ENCODE data around the gene DYRK1A.

The DYRK1A gene

GRCh38 chr21:37356706-37357105, 9.9 kb upstream of the DYRK1A start:
- Mint-ChIP-seq H3K4me1 (no peaks in the 10 kb centered on the region), H3K27me3 (ENCODE audit: low read depth) (no peaks in the 10 kb centered on the region)
- TF ChIP-seq CTCF (IDR thresholded peaks at IDR 0.05; ENCODE audit: unreplicated experiment in 3 of 3), result no peak

GRCh38 chr21:37357691-37358090, 8.9 kb upstream of the DYRK1A start:
- H3K27me3 Mint-ChIP-seq (ENCODE audit: low read depth), result no peaks in the 10 kb centered on the region
- TF ChIP-seq CTCF (IDR thresholded peaks at IDR 0.05; ENCODE audit: unreplicated experiment in 3 of 3), result no peak
- H3K4me3 Mint-ChIP-seq, result no peak overlapping the region
- H3K4me1 Mint-ChIP-seq, result no peaks in the 10 kb centered on the region
- H3K27ac Mint-ChIP-seq, result no peak overlapping the region
- no peaks in the 10 kb centered on the region for H3K9me3 Mint-ChIP-seq
- no peaks in the 10 kb centered on the region for H3K36me3 Mint-ChIP-seq (ENCODE audit: low read depth)

More at GRCh38 chr21:37356706-37357105, 9.9 kb upstream of the DYRK1A start:
- Mint-ChIP-seq H3K36me3 (ENCODE audit: low read depth) (peaks cover under 1% of the 10 kb centered on the region), H3K27ac (no peak overlapping the region), H3K9me3 (peaks cover 1% of the 10 kb centered on the region), H3K4me3 (no peak overlapping the region)

- Mint-ChIP-seq H3K4me1 (no peaks in the 10 kb centered on the region), H3K27ac (no peak overlapping the region), H3K27me3 (ENCODE audit: low read depth) (no peaks in the 10 kb centered on the region), H3K36me3 (ENCODE audit: low read depth) (no peaks in the 10 kb centered on the region), H3K9me3 (no peaks in the 10 kb centered on the region), H3K4me3 (no peak overlapping the region)
- TF ChIP-seq CTCF (IDR thresholded peaks at IDR 0.05; ENCODE audit: unreplicated experiment in 3 of 3), result no peak
Observed at GRCh38 chr21:37358397-37358796, 8.2 kb upstream of the DYRK1A start.

GRCh38 chr21:37363936-37364335, 2.6 kb upstream of the DYRK1A start:
- no peaks in the 10 kb centered on the region for H3K36me3 Mint-ChIP-seq (ENCODE audit: low read depth)
- peaks cover 5% of the 10 kb centered on the region for H3K4me1 Mint-ChIP-seq
- H3K27ac Mint-ChIP-seq, result peak overlapping the region; percentile 68 to 100 (median 100)
- no peak for TF ChIP-seq CTCF (IDR thresholded peaks at IDR 0.05; ENCODE audit: unreplicated experiment in 3 of 3)
- no peaks in the 10 kb centered on the region for H3K9me3 Mint-ChIP-seq
- peak overlapping the region; percentile 53 to 73 (median 63) for H3K4me3 Mint-ChIP-seq
- H3K27me3 Mint-ChIP-seq (ENCODE audit: low read depth), result peaks cover 4% of the 10 kb centered on the region

GRCh38 chr21:37364722-37365121, 1.9 kb upstream of the DYRK1A start:
- Mint-ChIP-seq H3K9me3 (no peaks in the 10 kb centered on the region), H3K27me3 (ENCODE audit: low read depth) (peaks cover 4% of the 10 kb centered on the region), H3K27ac (peak overlapping the region; percentile 100), H3K4me3 (peak overlapping the region; percentile 93 to 98 (median 95)), H3K4me1 (peaks cover 13% of the 10 kb centered on the region), H3K36me3 (ENCODE audit: low read depth) (no peaks in the 10 kb centered on the region)
- no peak for TF ChIP-seq CTCF (IDR thresholded peaks at IDR 0.05; ENCODE audit: unreplicated experiment in 3 of 3)

All from nephron (organoid).